H9 (cell line): ENCODE measurements around the gene LYSMD2. TPM values are rescaled to one million over a fixed set of nuclear protein-coding genes. Genes with fewer than 3 reads are reported as not detected.

Source experiments
- DNase-seq: peaks from one replicate; pipeline ENCODE4 v3.0.0-alpha.2; 2017
- H2AFZ ChIP-seq: one replicate; pipeline ENCODE4 v1.6.1; 2013; ENCODE audit warnings: mild to moderate bottlenecking, low read length, control low read depth, moderate library complexity
- H2AK5ac ChIP-seq: 2 replicates; pipeline ENCODE4 v1.6.1; 2013; ENCODE audit warnings: low read length, control low read depth, mixed read lengths; ENCODE audit not compliant: insufficient read length
- H2BK120ac ChIP-seq: one replicate; pipeline ENCODE4 v1.6.1; 2013; ENCODE audit warnings: low read depth, mild to moderate bottlenecking, low read length, control low read depth, inconsistent platforms; ENCODE audit not compliant: poor library complexity, severe bottlenecking
- H2BK12ac ChIP-seq: 2 replicates; pipeline ENCODE4 v1.6.1; 2013; ENCODE audit warnings: low read length, control low read depth, mixed read lengths, low read depth; ENCODE audit not compliant: insufficient read length
- H2BK15ac ChIP-seq: 2 replicates; pipeline ENCODE4 v1.6.1; 2013; ENCODE audit warnings: low read depth, low read length, control low read depth
- H2BK20ac ChIP-seq: one replicate; pipeline ENCODE4 v1.6.1; 2013; ENCODE audit warnings: low read depth, mild to moderate bottlenecking, low read length, control low read depth, inconsistent platforms; ENCODE audit not compliant: poor library complexity, severe bottlenecking
- H2BK5ac ChIP-seq: 2 replicates; pipeline ENCODE4 v1.6.1; 2013; ENCODE audit warnings: low read length, control low read depth, mixed read lengths; ENCODE audit not compliant: insufficient read length
- H3K14ac ChIP-seq: 2 replicates; pipeline ENCODE4 v1.6.1; 2013; ENCODE audit warnings: low read length, control low read depth; ENCODE audit not compliant: insufficient read depth
- H3K18ac ChIP-seq: 2 replicates; pipeline ENCODE4 v1.6.1; 2013; ENCODE audit warnings: low read depth, mild to moderate bottlenecking, mixed read lengths, low read length, control low read depth; ENCODE audit not compliant: insufficient read length
- H3K23ac ChIP-seq: 2 replicates; pipeline ENCODE4 v1.6.1; 2013; ENCODE audit warnings: low read length, control low read depth, mixed read lengths, low read depth; ENCODE audit not compliant: insufficient read length
- H3K23me2 ChIP-seq: 2 replicates; pipeline ENCODE4 v1.6.1; 2013; ENCODE audit warnings: low read depth, mild to moderate bottlenecking, mixed read lengths, low read length, control low read depth; ENCODE audit not compliant: insufficient read length, poor library complexity, severe bottlenecking
- H3K27ac ChIP-seq: 2 replicates; pipeline ENCODE4 v1.5.1; 2013; ENCODE audit warnings: low read length, control low read depth, mixed read lengths, low read depth; ENCODE audit not compliant: insufficient read length
- H3K27me3 ChIP-seq: 2 replicates; pipeline ENCODE4 v1.6.1; 2013; ENCODE audit warnings: low read length, control low read depth, inconsistent platforms; ENCODE audit not compliant: insufficient read depth
- H3K4ac ChIP-seq: 2 replicates; pipeline ENCODE4 v1.6.1; 2013; ENCODE audit warnings: low read depth, mild to moderate bottlenecking, control low read depth, inconsistent platforms, low read length, moderate library complexity
- H3K4me1 ChIP-seq: 2 replicates; pipeline ENCODE4 v1.6.1; 2013; ENCODE audit warnings: low read length, control low read depth, inconsistent platforms; ENCODE audit not compliant: insufficient read depth
- H3K4me2 ChIP-seq: 2 replicates; pipeline ENCODE4 v1.6.1; 2013; ENCODE audit warnings: low read length, control low read depth, mixed read lengths; ENCODE audit not compliant: insufficient read length, insufficient read depth
- H3K56ac ChIP-seq: 2 replicates; pipeline ENCODE4 v1.6.1; 2013; ENCODE audit warnings: low read depth, mild to moderate bottlenecking, mixed read lengths, low read length, control low read depth; ENCODE audit not compliant: insufficient read length
- H3K79me1 ChIP-seq: 2 replicates; pipeline ENCODE4 v1.6.1; 2013; ENCODE audit warnings: low read depth, mild to moderate bottlenecking, moderate library complexity, low read length, control low read depth, inconsistent platforms; ENCODE audit not compliant: insufficient read depth, poor library complexity, severe bottlenecking
- H3K79me2 ChIP-seq: 2 replicates; pipeline ENCODE4 v1.6.1; 2013; ENCODE audit warnings: low read length, control low read depth, inconsistent platforms; ENCODE audit not compliant: insufficient read depth
- H3K9ac ChIP-seq: 2 replicates; pipeline ENCODE4 v1.6.1; 2013; ENCODE audit warnings: low read length, control low read depth, mixed read lengths; ENCODE audit not compliant: insufficient read length; ENCODE audit errors: extremely low read depth
- H3K9me3 ChIP-seq: one replicate; pipeline ENCODE4 v1.6.1; 2013; ENCODE audit warnings: low read depth, low read length, inconsistent platforms; ENCODE audit not compliant: control insufficient read depth
- H3T11ph ChIP-seq: one replicate; pipeline ENCODE4 v1.6.1; 2013; ENCODE audit warnings: mild to moderate bottlenecking, low read length, control low read depth, inconsistent platforms
- H4K20me1 ChIP-seq: one replicate; pipeline ENCODE4 v1.6.1; 2013; ENCODE audit not compliant: control insufficient read depth, insufficient read length, insufficient read depth
- H4K5ac ChIP-seq: 2 replicates; pipeline ENCODE4 v1.6.1; 2013; ENCODE audit warnings: low read depth, mild to moderate bottlenecking, mixed read lengths, low read length, control low read depth; ENCODE audit not compliant: insufficient read length
- H4K8ac ChIP-seq: replicated peaks from 2 replicates; pipeline ENCODE4 v1.6.1; 2013; ENCODE audit warnings: low read length, control low read depth, mixed read lengths, low read depth; ENCODE audit not compliant: insufficient read length
- H4K91ac ChIP-seq: 2 replicates; pipeline ENCODE4 v1.6.1; 2013; ENCODE audit warnings: low read depth, mild to moderate bottlenecking, moderate library complexity, mixed read lengths, low read length, control low read depth; ENCODE audit not compliant: insufficient read length
- H3K27ac Mint-ChIP-seq, 3 experiments: 2 replicates in 2 of 3; 3 replicates in 1 of 3; pipeline ENCODE4 v1.8.0; 2020 to 2021; ENCODE audit warnings: mixed read lengths in 3 of 3, mild to moderate bottlenecking in 1 of 3, moderate library complexity in 1 of 3
- H3K27me3 Mint-ChIP-seq: 2 replicates; pipeline ENCODE4 v1.8.0; 2021; ENCODE audit warnings: low read depth, mild to moderate bottlenecking, moderate library complexity, mixed read lengths
- H3K36me3 Mint-ChIP-seq, 3 experiments: 2 replicates in 2 of 3; 3 replicates in 1 of 3; pipeline ENCODE4 v1.8.0; 2020 to 2021; ENCODE audit warnings: low read depth in 3 of 3, mixed read lengths in 3 of 3; ENCODE audit not compliant: insufficient read depth in 1 of 3
- H3K4me1 Mint-ChIP-seq, 2 experiments: 2 replicates each; pipeline ENCODE4 v1.8.0; 2020; ENCODE audit warnings: mixed read lengths in 2 of 2
- H3K4me3 Mint-ChIP-seq, 2 experiments: 2 replicates in 1 of 2; 3 replicates in 1 of 2; pipeline ENCODE4 v1.8.0; 2020 to 2021; ENCODE audit warnings: mild to moderate bottlenecking in 2 of 2, mixed read lengths in 2 of 2, moderate library complexity in 1 of 2
- H3K9me3 Mint-ChIP-seq, 2 experiments: 2 replicates in 1 of 2; 3 replicates in 1 of 2; pipeline ENCODE4 v1.8.0; 2020; ENCODE audit warnings: mild to moderate bottlenecking in 2 of 2, mixed read lengths in 2 of 2, moderate library complexity in 1 of 2
- CTCF ChIP-seq: fragments of 200-600 bp; sonication (generic); conservative IDR thresholded peaks from 3 replicates; pipeline ENCODE4 v1.8.0; 2021; ENCODE audit warnings: antibody characterized with exemption, mild to moderate bottlenecking
- WGBS: extraction: QIAGEN DNeasy Blood & Tissue Kit; methylation state at CpG from one replicate; pipeline ENCODE4 v1.1.7; 2013; ENCODE audit warnings: missing lambda C conversion rate, low lambda C conversion rate, mixed read lengths; ENCODE audit not compliant: insufficient read length; ENCODE audit errors: extremely low coverage; 5-methylcytosine and 5-hydroxymethylcytosine counted together
- total RNA-seq: library from RNA; stranded (reverse); gene quantifications from 2 replicates; pipeline ENCODE4 v1.2.1, GENCODE V29; 2021

Gene LYSMD2
- total RNA-seq, 1 experiment from 2014 or later = 3.9 TPM

GRCh38 chr15:51771773-51772172, 34.3 kb upstream of the LYSMD2 start:
- Histone ChIP-seq H2BK120ac (no peak overlapping the region), H4K20me1 (no peaks in the 10 kb centered on the region), H3K4ac (no peak overlapping the region), H2BK12ac (no peak overlapping the region), H3T11ph (no peak overlapping the region), H3K9ac (no peak overlapping the region), H2BK5ac (no peak overlapping the region), H3K27ac (no peak overlapping the region), H3K79me2 (no peaks in the 10 kb centered on the region), H3K9me3 (no peaks in the 10 kb centered on the region), H4K8ac (no peak overlapping the region), H3K14ac (no peak overlapping the region), H3K18ac (no peak overlapping the region), H3K23ac (no peak overlapping the region), H3K4me1 (no peaks in the 10 kb centered on the region), H3K4me2 (no peak overlapping the region), H2AK5ac (no peak overlapping the region), H3K56ac (no peak overlapping the region), H2BK15ac (no peak overlapping the region), H3K79me1 (no peaks in the 10 kb centered on the region), H4K91ac (no peak overlapping the region), H2BK20ac (no peak overlapping the region), H2AFZ (no peak overlapping the region), H4K5ac (no peak overlapping the region), H3K23me2 (no peaks in the 10 kb centered on the region), H3K27me3 (no peaks in the 10 kb centered on the region)
- TF ChIP-seq CTCF = no peak
- Mint-ChIP-seq H3K27me3 (no peaks in the 10 kb centered on the region), H3K27ac (no peak overlapping the region), H3K9me3 (no peaks in the 10 kb centered on the region), H3K4me3 (no peak overlapping the region), H3K36me3 (no peaks in the 10 kb centered on the region; a peak in 4 of 7 replicates), H3K4me1 (peaks cover 3 to 17% of the 10 kb centered on the region in 2 experiments)
- WGBS = no CpG with 5 or more reads among the region's 1 CpG
- no peak for DNase-seq
